Stimulated activated CD4-positive, alpha-beta T cell treated with anti-CD3 and anti-CD28 coated beads, Interleukin-1b, Interleukin-23, amount 100 ng/mL, for 24 hours (primary cell): ENCODE data around the gene AGAP5.

ENCODE experiments used
- DNase-seq, 4 experiments: peaks; one replicate each; pipeline ENCODE4 v3.0.0-alpha.2; 2020; ENCODE audit warnings: low read depth in 4 of 4, low spot score in 1 of 4

Gene AGAP5

GRCh38 chr10:73634421-73634820, 63.5 kb downstream of the AGAP5 start:
- no peak for DNase-seq

DNA sequence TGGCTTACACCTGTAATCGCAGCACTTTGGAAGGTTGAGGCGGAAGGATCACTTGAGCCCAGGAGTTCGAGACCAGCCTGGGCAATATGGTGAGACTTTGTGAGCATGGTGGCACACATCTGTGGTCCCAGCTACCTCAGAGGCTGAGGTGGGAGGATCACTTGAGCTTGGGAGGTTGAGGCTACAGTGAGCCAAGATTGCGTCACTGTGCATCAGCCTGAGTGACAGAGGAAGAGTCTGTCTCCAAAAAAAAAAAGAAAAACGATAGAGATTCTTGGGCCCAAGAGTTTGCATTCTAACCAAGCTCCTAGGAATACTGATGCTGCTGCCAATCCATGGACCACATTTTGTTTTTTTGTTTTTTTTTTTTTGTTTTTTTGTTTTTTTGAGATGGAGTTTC, 68.7 kb downstream of the AGAP5 start:
- no peak for DNase-seq

- no peak for DNase-seq
Observed at GRCh38 chr10:73628405-73628804, 69.5 kb downstream of the AGAP5 start.

- DNase-seq = no peak
Observed at GRCh38 chr10:73627300-73627699, 70.6 kb downstream of the AGAP5 start.

DNA sequence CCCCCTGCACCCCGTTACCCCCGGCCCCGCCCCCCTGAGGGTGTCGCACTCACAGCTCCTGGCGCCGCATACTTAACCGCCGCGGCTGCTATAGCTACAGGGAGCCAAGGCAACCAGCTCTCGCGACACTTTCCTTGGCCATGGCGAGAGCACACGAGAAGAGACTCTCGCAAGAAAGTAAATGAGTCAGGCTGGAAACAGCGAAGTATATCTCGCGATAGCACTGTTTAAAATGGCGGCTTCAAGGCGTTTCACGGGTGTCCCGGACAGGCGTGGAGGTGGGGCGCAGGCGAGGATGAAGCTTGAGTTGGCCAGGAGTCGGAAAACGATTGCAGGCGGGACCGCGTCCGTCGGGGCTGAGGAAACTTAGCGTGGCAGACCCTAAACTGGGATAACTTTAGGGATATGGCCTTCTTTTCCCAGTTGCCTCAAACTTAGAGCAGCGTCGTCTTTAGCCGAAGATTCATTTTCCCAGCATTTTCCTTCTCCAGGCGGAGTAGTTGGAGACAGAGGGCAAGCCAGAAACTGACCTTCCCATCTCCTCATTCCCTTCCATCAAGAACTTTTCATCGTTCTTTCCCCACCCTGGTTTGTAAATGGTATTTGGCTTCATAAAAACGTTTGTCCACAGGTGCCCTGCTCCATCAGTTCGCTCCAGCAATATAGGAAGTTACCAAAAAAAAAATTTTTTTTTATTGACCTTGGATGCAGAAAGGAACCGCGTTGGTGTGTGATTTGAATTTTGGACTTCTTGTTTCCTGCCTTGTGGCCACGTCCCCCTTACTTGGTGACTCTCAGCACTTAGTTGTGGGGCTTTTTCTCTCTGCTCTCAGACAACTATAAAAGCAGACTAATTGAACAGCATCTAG, 71.8 kb downstream of the AGAP5 start:
- peak; percentile 82 to 89 (median 86) for DNase-seq

GRCh38 chr10:73625004-73625883, 72.7 kb downstream of the AGAP5 start:
- no peak for DNase-seq
